ENCODE results near the gene STON1.
"Not testable (repeated sequence)": the region's sequence is repeated elsewhere in the genome, so short reads cannot be mapped to it uniquely, and the experiment has no call there.

The STON1 gene

DNA sequence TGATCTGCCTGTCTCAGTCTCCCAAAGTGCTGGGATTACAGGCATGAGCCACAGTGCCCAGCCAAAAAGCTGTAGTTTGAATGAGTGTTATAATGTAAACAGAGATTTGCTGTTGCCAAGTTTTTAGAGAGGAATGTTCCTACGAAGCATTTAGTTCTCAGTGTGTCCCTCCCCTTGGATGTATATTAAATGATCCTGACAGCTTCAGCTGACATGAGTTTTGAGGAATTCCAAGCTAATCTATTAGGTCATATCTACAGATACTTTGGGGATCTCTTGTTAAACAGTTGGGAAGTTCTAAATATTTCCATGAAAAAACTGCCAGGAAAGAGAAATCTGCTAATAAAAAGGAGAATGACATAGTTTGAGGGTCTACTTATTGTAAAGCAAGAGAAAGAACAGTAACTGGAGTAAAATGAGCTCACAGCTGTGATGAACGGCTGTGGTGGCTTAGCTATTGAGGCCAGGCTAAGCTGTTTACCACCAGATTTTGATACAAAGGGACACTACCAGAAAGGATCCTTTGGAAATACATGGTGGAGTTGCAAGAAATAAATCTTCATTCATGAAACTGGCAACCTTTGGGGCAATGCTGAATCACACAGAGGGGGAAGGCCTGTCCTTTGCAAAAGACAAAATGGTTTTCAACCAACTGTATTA is 2.6 kb upstream of the STON1 start:
- DNase-seq (ENCODE audit: low spot score) (no peak), FAIRE-seq (no peak)

DNA sequence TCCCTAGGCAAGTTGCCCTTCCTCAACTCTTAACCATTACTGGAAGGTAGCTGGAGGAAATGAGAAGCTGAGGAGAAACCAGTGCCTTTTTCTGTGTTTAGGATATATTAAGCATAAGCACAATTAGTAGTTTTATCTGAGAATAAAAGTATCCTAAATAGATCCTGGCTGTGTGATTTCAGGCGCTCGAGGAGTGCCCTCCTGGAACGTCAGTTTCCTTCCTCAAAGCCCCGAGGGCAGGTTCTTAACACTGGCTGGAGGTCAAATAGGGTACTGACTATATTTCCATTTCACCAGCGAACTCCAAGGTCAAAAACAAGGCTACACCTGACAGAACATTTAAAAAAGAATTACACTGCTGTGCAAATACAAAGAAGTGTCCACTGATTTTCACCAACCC is 1.5 kb upstream of the STON1 start:
- DNase-seq (ENCODE audit: low spot score) (no peak), FAIRE-seq (no peak)

DNA sequence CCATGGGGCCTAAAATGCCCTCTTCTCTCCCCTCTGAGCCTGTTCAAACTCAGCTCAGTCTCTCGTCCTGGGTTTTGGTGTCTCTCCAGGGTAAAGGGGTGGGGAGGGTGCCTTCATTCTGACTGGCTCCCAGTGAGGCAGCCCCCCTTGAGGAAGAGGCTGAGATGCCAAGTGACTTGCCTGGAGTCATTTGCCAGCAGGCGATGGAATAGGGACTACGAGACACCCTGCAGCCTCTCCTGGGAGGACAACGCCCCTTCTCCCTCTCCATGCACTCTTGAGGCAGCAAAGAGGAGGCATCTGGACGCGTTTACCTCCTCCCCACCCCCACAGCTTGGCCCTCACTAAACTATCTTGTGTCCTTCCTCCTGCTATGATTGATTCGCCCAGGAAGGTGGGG is 760 bp upstream of the STON1 start:
- no peak for DNase-seq (ENCODE audit: low spot score)
- FAIRE-seq = no peak

DNA sequence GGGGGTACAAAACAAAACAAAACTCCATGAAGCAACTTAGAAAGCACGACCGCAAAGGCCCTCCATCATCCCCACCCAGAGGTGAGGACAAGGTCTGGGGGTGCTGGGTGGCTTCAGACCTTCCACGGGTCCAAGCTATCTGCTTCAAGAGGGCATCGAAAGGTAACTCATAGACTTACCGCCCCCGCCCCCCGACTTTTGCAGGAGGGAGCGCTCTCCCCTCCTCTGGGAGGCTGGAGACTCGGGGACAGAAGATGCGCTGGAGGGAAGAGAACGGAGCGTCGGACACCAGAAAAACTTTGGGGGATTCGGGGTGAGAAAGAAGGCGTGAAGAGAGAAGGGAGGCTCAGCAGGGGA is 300 bp upstream of the STON1 start:
- FAIRE-seq = no peak
- DNase-seq (ENCODE audit: low spot score) = no peak

DNA sequence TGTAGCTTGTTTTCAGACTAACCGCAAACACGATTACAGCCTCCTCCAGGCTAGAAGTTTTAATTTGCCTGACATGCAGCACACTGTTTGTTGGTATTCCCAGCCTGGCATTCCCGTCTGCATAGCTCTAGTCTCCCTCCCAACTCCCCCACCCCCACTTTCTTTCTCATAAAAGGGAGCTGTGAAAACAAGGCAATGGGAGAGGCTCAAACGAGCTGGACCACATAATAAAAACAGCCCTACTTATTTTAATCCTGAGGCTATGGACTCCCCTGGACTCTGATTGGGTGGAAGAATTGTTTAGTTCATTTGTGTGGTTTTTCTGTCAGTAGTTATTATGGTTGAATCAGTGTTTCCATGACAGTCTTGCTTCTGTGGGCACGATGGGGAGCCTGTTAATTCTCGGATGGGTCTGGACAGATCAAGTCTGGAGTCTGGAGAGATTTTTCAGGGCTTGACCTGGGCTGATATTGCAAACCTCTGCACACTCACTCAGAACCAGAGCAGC is 1.2 kb downstream of the STON1 start:
- DNase-seq (ENCODE audit: low spot score) (peak; percentile 23), FAIRE-seq (no peak)

DNA sequence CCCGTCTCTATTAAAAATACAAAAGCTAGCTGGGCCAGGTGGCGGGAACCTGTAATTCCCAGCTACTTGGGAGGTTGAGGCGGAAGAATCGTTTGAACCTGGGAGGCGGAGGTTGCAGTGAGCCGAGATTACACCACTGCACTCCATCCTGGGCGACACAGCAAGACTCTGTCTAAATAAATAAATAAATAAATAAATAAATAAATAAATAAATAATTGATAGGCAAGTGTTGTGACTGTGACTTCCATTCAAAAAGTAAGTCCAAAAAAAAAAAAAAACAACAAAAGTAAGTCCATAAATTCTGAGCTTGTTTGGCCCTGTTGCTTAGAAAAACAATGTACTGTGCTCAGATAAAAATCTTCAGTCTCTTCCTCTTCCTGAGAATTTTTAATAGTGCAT is 2.2 kb downstream of the STON1 start:
- DNase-seq (ENCODE audit: low spot score) (no peak), FAIRE-seq (no peak)

DNA sequence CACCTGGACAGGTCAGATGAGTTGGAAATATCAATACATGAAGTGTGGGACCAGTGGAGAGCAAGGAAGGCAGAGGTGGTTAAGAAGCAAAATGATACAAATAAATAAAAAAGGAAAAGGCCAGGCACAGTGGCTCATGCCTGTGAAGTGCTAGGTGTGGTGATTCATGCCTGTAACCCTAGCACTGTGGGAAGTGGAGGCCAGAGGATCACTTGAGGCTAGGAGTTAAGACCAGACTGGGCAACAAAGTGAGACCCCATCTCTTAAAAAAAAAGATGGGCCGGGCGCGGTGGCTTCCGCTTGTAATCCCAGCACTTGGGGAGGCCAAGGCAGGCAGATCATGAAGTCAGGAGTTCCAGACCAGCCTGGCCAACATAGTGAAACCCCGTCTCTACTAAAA is 2.9 kb downstream of the STON1 start:
- DNase-seq (ENCODE audit: low spot score) = no peak
- no peak for FAIRE-seq

DNA sequence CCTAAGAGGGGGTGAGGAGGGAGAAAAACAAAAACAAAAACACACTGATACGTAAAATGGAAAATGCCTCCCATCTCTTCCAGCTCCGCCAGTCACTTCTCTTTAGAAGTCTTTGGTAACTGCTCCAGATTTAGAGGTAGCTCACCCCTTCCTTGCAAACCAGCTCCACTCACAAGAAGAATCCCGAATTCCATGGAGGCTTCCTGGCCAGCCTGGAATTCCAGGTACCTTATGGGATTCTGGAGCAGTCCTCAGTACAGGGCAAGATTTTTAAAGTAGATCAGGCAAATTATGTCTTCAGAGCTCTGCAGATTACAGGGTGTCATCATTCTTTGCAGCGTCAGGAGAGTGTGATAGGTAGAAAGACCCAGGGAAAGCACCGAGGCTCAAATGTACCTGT is 4.8 kb downstream of the STON1 start:
- DNase-seq (ENCODE audit: low spot score) (no peak), FAIRE-seq (no peak)

DNA sequence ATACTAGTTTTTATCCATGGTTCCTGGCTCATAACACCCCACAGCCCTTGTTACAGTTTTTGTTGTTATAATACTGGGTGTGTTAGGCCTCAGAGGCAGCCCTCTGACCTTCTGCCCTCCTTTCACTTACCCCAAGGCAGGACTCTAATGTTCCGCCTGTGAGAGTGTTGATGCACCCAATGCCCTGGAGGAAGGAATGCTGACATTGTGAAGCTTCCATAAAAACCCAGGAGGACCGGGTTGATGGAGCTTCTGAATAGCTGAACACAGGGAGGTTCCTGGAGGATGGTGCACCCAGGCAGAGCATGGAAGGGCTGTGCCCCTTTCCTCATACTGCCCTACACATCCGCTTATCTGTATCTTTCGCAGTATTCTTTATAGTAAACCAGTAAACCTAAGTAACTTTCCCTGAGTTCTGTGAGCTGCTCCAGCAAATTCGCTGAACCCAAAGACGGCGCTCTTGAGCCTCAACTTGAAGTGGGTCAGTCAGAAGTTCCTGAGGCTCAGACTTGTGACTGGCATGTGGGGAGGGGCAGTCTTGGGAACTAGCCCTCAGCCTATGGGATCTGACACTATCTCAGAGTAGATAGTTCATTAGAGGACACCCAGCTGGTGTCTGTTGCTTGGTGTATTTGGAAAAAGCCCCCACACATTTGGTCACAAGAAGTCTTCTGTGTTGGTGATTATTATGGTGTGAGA is 10.4 kb downstream of the STON1 start:
- DNase-seq (ENCODE audit: low spot score) (no peak), FAIRE-seq (no peak)

DNA sequence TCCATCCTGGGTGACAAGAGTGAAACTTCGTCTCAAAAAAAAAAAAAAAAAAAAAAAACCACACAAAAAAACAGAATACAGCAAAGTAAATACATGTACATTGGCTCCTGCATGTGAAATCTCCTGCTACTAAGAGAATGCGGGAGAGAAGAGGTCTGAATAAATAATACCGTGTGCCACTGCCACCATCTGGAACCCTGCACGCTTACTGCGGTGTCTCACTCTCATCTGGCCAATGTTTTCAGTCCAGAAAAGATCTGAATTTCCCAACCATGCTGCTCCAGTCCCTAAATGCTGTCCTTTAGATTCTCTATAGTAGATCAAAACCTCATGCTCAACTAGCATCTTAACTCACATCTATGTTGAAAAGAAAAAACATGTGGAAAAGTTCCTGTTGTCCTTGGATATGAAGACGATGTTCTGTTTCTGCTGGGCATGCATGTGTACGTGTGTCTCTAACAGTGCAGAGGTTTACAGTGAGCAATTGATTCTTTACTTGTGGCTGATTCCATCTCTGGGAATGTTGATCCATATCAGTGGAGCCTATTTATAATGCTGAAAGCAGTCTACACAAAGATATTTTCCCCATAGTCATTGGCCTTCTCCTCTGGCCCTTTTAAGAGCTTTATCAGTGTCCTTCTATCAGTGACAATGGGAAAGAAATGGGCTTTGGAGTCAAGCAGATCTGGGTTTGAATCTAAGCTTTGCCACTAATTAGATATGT is 11.9 kb downstream of the STON1 start:
- DNase-seq (ENCODE audit: low spot score) = no peak
- no peak for FAIRE-seq

DNA sequence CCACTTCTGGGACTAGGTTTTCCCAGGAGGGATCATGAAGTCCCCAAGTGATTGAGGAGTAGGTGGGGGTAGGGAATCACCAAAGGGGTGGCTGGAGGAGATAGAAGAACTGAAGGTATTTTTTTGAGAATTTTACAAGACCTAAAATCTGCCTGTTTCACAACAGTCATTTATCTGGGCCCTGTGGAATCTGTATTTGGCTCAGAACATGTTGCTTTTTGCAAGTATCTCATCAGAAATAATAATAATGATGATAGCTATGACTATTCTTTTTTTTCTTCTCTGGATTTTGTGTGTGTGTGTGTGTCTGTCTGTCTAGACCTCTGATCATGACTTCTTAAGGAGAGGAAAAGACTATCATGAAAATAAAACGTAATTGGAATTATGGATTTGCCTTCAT is 13.9 kb downstream of the STON1 start:
- no peak for FAIRE-seq

DNA sequence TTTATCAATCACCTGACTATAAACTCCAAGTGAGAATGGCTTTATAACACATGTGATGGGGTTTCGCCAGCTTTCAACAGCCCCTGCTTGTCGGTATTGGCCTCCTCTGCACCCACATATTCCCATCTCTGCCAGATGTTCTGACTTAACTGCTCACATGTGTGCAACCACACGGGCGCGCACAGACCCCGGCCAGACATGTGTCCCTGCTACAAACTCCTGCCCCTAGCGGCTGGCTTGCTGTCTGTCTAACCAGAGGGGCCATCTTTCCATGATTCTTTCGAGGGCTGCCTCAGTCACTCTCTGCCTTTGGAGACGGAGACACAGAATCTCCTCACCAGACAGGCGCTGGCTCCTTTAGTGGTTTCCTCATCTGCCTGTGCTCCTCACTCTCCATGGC is 15.3 kb downstream of the STON1 start:
- no peak for FAIRE-seq
- no peak for DNase-seq (ENCODE audit: low spot score)

More for the DNA sequence above, 13.9 kb downstream of the STON1 start:
- DNase-seq (ENCODE audit: low spot score) = no peak

DNA sequence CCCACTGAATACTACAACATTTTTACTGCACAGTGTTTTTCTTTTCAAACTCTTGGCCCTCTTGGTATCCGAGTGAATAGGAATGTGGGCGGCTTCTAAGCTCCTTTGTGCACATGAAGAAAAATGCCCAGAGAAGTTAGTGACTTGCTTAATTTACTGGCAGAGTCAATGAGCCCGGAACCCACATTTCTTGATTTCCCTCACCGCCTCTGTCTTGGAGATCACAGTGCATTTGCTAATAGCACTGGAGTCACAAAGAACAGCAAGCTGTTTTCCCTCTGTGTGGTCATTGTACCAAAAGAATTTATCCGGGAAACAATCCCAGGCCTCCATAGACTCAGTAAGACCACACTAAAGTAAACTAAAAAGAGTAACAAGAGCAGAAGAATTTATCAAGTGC is 18.9 kb downstream of the STON1 start:
- DNase-seq (ENCODE audit: low spot score) (no peak), FAIRE-seq (no peak)

DNA sequence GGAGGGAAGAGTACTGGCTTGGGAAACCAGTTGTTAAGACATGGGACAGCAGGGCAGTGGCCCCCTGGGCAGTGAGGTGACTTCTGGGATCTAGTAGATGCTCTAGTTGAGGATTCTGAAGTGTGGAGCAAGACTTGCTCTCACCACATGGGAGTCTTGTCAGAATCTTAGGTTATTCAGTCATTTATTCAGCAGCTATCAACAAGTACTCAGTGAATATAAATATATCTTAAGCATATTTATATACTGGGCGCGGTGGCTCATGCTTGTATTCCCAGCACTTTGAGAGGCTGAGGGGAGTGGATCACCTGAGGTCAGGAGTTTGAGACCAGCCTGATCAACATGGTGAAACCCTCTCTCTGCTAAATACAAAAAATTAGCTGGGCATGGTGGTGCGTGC is 20.0 kb downstream of the STON1 start:
- FAIRE-seq = no peak

DNA sequence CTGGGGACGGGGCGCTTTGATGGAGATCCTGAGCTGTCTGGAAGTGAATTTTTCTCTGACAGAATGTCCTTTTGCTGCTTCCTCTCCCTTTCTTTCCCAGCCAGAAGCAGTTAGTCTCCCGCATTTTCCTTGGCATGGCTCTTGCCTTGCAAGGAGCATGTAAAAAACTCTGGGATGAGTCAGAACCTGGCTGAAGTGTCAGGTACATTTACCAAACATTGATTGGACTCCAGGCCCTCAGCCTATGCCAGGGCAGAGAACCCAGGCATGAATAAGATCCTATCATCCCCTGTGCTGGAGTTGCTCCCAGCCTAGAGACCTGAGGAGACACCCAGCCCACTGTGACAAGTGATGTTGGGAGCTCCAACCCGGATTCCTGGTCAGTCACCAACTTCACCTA is 21.6 kb downstream of the STON1 start:
- no peak for FAIRE-seq

More for the DNA sequence above, 20.0 kb downstream of the STON1 start:
- DNase-seq (ENCODE audit: low spot score) = no peak

DNA sequence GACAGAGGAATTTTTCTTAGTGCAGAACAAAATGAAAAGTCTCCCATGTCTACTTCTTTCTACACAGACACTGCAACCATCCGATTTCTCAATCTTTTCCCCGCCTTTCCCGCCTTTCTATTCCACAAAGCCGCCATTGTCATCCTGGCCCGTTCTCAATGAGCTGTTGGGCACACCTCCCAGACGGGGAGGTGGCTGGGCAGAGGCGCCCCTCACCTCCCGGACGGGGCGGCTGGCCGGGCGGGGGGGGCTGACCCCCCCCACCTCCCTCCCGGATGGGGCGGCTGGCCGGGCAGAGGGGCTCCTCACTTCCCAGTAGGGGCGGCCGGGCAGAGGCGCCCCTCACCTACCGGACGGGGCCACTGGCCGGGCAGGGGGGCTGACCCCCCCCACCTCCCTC is 25.1 kb downstream of the STON1 start:
- DNase-seq (ENCODE audit: low spot score); FAIRE-seq: not testable (repeated sequence)

More for the DNA sequence above, 21.6 kb downstream of the STON1 start:
- no peak for DNase-seq (ENCODE audit: low spot score)

DNA sequence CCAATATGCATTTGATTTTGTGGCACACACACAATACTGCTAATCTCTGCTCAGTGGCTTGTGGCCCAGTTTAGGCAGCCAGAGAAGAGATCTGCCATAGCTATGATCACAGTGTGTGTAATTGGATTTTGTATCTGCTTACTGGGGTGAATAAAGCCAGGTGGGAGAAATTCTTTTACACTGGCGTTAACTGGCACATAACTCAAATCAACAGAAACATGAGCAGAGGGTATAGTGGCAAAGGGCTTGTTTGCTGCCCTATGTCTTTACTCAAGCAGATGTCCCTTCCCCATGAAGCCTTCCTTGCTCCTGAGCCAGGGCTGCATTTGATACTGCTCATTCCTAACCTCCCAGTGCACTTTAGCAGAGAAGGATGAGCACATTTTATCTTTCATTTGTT is 28.5 kb downstream of the STON1 start:
- no peak for FAIRE-seq
- no peak for DNase-seq (ENCODE audit: low spot score)

DNA sequence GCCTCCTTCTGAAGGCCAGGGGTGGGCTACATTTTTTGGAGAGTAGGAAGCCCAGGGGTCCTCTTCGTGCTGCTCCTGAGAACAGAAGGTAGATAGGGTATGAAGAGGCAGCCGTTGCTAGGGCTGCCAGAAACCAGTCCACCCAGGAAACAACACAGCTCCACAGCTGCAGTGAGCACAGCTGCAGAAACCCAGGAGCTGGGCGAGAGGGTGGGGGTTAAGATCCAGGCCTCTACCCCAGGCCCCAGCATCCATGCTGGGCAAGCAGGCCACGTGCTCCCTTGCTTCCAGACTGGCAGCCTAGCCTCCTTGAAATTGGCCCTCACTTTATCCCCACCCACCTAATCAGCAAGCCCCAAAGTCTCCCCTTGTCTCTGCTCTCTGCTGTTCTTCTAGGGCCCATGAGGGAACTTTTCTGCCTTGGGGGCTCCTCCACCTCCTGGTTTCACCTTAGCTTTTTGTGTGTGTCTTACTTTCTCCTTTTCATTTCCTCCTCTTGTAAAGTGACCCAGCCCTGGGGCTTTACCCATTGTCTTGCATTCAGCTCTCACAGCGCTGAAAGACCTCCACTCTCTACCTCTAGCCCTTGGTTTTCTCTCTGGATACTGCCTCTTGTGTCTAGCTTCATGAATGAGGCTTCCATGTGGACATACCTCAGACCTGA is 30.7 kb downstream of the STON1 start:
- FAIRE-seq (no peak), DNase-seq (ENCODE audit: low spot score) (no peak)

DNA sequence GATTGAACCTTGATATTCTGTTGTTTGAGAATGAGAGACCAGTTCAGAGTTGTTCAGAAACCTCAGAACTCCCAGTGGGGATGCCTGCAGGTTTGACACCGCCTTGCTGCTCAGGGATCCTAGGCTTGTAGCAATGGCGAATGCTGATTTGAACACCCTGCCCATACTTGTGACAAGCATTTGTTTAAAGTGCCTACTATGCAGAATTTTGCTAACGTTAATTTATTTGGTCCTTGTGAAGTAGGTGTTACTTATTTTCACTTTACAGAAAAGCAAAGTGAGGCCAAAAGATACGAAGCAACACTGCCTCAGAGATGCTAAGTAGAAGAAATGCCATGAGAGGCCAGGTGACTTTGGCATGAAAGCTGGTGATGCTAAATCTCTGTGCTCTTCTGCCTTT is 32.3 kb downstream of the STON1 start:
- no peak for DNase-seq (ENCODE audit: low spot score)
- FAIRE-seq = no peak

DNA sequence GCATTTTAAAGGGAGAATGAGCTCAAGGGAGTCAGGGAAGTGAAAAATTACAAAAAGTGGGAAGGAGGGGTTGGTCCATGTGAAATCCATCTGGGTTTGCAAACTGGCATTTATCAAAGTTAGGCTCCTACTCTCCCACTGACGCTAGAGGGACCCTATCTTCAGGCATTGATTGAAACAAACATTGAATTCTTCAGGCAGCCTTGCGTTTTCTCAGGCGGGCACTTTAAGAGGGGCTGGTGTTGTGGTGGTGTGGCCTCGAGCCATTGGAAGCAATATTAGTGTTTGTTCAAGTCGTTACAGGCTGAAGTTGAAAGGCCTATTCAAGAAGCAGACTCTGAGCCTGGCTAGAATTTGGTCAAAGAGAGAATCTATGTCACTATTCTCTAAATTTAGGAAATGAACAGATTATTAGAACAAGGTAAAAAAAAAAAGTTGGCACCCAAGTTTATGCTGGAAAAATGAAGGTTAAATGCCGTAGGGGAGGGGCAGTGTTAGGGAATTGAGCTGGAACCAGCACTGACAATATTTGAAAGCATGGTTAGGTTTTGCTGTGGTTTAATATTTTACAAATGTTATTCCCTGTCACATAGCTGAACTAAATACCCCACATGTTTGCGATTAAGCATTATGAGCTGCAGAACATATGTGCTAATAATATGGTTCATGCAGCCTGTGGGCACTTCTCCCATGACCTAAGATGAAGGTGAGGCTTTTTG is 36.8 kb downstream of the STON1 start:
- no peak for DNase-seq (ENCODE audit: low spot score)
- FAIRE-seq = no peak

DNA sequence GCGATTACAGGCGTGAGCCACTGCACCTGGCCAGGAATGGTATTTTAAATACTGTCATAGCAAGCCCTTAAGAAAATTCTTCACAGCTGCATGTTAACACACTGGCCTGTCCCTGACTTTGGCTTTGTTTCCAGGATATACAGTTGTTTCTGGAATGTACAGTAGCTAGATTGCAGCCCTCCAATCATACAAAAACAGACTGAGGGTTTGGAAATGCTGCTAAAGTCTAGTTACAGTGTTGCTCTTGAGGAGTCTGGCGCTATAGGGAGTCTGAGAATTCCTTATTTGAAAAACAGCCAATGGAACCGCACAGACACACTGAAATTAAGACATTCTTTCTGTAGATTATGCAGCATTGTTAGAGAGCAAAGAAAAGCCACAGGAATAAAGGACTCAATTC is 37.7 kb downstream of the STON1 start:
- FAIRE-seq (no peak), DNase-seq (ENCODE audit: low spot score) (no peak)

Data from RCC 7860 (cell line).